HG03095 (cell line): ENCODE measurements around the gene PLCL2.

Experiments
- ATAC-seq: cut with Tn5 transposase; IDR thresholded peaks from one replicate; pipeline ENCODE4 v1.9.1; 2021; ENCODE audit warnings: moderate library complexity; ENCODE audit not compliant: unreplicated experiment

PLCL2 gene

DNA sequence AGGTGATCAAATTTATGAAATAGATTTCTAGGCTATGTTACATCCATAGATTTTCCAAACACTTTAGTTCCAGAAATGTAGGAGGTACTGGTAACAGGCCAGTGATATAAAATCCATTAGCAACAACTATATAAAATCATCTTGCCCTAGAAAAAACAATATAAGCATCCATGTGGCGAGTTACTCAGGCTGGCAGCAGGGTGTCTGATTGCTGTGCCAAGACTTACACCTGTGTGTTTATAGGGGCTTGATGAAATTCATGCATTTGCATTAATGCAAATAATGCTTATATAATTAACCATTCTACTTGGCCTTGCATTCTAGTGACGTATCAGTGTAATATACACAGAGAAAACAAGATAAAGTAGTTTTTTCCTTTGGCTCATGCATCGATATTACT, 153.4 kb downstream of the PLCL2 start:
- ATAC-seq, result no peak

DNA sequence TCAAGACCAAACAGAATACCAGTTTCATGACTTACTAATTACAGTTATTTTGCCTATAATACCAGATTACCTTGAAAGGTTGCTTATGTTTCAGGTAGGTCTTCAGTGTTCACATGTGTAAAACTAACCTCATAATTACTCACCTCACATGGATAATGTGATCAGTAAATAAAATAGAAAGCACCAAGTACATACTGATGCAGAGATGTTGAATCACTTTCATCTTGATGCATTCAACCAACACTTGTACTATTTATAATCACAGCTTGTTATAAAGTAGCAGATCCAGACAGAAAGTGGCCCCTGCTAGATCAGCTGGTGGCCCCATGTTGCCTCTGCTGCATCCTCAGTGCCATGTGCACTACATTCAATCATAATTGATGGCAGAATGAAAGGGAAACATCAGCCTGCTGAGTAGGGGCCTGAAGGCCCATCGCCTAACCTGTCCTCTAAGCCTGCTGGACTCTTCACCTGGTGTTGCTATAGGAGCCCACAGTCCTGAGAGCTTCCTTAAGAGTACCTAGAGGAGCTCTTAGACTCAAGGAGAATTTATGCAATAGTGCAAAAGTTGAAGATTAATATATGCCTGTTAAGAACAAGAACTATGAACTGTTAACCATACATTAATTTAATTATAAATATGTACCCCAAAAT, 154.3 kb downstream of the PLCL2 start:
- no peak for ATAC-seq

DNA sequence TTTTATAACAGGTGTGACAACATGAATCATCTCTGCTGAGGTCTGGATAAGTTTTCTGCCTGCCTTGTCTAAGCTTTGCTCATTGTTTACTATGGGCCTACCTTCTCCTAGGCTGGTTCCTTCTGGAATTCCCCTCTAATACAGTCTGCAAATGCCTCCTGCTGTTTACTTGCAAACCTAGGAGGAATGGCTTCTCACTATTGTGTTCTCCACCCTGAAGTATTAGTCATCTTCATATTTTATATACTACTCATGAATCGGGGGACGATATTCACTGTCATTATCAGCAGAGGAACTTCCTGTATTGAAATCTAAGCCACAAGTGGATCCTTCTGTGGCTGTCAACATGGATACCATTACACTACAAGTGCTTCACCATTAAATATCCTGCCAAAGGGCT, 154.8 kb downstream of the PLCL2 start:
- no peak for ATAC-seq

- no peak for ATAC-seq
These were observed 155.7 kb downstream of the PLCL2 start for GRCh38 chr3:17040322-17040989.

DNA sequence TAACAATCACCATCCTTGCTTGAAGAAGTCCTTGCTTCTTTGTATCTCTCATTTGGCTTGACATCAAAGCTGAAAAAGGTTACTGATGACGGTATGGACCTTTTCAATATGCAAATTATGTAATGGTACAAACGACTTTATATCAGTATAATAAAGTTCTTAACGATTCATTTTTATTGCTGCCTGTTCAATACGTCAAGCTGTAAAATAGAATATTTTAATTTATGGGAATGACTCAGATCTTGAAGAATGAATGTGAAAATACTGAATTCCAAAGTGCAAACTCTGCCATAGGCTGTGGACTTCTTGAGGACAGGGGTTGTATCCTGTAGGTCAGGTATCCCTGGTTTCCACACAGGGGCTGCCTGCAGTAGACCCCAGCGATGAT, 156.2 kb downstream of the PLCL2 start:
- no peak for ATAC-seq

GRCh38 chr3:17044855-17045254, 160.1 kb downstream of the PLCL2 start:
- peak; percentile 82 for ATAC-seq

- no peak for ATAC-seq
These were observed 160.9 kb downstream of the PLCL2 start for GRCh38 chr3:17045705-17046104.

- no peak for ATAC-seq
These were observed 161.9 kb downstream of the PLCL2 start for GRCh38 chr3:17046623-17047022.

GRCh38 chr3:17047162-17047561, 162.4 kb downstream of the PLCL2 start:
- ATAC-seq, result no peak

GRCh38 chr3:17047894-17048293, 163.1 kb downstream of the PLCL2 start:
- ATAC-seq, result no peak

DNA sequence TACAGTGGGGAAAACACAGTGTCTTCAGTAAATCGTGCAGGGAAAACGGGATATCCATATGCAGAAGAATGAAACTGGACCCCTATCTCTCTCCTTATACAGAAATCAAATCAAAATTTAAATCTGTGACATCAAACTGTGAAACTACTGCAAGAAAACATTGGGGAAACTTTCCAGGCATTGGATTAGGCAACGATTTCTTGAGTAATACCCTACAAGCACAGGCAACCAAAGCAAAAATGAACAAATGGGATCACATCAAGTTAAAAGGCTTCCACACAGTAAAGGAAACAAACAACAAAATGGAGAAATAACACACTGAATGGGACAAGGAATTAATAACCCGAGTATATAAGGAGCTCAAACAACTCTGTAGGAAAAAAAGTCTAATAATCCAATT, 165.3 kb downstream of the PLCL2 start:
- ATAC-seq, result no peak

GRCh38 chr3:17050506-17050905, 165.8 kb downstream of the PLCL2 start:
- no peak for ATAC-seq

DNA sequence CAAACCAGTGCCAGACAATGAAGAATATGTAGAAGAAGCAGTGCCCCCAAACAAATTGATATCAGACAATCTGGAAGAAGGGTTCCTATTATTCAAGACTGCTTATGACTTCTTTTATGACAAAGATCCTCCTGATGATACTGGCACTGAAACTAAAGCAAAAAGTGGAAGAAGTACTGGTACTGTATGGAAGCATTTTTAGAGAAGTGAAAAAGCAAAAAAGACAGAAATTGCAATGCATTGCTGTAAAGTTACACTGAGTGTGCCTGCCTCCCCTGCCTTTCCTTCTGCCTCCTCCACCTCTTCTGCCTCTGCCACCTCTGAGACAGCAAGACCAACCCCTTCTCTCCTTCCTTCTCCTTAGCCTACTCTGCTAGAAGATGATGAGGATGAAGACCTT, 167.6 kb downstream of the PLCL2 start:
- ATAC-seq, result peak; percentile 53

DNA sequence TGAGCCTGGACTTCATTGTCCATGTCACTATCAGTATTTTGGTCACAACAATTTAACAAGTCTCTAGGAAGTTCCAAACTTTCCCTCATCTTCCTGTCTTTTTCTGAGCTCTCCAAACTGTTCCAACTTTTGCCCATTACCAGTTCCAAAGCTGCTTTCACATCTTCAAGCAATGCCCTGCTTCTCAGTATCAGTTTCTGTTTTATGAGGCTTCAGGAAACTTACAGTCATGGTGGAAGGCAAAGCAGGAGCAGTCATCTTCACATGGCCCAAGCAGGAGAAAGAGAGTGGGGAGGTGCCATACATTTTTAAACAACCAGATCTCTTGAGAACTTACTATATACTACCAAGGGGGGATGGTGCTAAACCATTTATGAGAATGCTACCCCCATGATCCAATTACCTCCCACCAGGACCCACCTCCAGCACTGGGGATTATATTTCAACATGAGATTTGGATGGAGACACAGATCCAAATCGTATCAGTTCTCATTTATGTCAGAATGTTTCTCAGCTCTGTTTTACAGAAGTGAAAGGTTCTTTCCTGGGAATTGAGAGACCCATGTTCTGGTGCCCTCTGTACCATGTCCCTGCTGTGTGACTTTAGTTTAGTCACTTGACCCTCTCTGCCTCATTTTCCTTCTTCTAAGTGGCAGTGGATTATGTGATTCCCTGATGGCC, 169.7 kb downstream of the PLCL2 start:
- no peak for ATAC-seq

DNA sequence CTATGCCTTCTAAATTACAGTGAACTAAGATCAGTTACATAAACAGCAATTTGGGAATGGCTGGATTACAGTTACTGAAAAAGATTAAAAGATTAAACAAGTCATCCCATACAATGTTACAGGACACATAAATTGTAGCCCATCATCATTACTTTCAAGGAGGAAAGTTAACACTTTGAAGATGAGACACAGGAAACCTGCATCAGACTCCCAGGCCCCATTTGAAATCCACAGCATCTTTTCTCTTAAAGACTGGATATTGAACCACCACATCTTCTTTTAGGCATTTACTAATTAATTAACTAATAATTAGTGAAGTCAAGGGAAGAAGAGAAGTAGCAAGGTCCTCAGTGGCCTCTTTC, 170.2 kb downstream of the PLCL2 start:
- no peak for ATAC-seq

DNA sequence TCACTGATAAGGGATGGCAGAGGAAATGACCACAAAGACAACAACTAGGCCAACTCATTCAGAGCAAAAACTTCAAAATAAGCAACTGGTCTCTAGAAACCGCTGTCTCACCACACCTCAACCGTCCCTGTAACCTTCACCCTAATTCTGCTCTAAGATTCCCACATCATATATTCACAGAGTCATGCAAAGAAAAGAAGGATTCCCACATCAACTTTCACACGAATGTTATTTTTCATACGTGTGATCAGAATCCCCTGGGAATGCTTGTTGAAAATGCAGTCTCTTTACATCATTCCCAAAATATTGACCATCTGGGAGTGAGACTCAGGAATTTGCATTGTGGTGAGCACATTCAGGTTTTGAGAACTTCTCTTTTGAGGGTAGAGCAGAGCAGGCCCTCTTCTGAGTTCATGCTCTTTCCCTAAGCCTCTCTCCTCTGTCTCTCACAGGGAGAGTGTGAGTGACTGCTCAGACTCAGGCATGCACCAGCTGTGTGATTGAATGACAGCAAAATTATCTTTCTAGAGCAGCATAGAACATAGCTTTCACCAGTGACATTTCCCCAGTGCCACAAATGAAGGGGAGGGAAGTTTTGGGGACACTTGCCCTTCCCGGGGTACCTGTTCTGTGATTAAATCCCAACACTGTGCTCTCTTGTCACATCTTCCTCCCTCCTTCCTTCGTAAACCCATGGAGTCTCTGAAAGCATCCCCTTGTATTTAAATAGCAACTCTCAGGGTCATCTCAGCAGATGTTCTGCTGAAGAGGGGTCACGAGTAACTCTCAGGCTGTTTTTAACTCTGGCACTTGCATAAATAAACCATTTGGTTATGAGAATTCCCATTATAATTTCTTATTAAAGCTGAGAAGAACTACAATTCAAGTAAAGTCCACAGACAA, 170.9 kb downstream of the PLCL2 start:
- ATAC-seq, result peak; percentile 68

DNA sequence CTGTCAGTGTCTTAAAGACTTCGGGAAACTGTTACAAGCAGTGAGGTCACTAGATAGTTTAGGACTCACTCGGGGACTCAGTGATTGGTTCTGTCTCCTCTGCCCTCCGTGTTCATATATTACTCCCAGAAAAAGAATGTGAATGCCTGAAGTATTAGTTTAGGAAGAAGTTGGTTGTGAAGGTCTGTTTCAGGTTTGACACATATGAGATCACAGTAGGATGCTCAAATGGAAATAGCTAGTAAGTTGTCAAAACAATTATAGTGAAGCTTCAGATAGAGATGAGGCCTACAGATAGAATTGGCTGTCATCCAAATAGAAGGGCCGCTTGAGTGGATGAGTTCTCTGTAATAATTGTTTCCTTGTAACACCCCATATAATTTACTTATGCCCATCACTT, 172.6 kb downstream of the PLCL2 start:
- ATAC-seq, result no peak

DNA sequence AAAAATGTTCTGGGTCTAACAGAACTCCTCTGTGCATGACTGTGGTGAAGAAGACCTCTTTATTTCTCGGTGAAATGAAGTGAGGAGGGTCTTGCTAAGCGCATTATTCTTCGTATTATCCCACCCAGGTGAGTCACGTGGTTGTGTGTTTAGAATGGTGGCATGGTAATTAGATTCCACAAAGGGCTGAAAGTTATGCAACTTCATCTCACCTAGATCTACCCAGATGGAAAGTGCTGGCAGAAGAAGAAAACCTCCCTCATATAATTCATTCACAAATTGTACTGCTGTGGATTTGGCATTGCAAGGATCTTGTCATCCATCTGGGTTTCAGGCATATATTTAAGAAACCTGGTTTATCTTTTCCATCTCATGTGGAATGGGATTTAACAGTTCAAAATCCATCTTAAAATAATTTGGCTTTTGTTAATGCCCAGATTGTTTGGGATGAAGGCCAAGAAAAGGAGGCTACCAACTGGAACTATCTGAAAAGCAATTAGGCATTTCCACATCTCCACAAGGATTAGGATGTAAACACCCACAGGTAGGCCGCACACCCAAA, 175.3 kb downstream of the PLCL2 start:
- ATAC-seq, result no peak

DNA sequence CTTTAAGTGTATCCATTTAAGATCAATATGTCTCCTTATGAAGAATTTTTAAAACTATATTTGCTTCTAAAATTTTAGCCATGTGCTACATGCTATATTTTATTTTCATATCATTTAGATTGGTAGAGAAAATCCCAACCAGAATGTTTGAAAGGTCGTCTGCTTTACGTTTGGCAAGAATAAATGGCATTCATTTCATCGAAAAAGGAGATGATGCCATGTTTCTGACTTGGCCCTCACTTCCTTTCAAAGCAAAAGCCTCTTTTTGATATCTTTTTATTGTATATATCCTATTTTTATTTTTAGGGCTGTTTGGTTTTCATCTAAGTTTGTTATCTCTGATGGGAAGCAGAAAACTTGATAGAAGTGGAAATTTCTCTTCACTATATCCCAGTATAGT, 176.2 kb downstream of the PLCL2 start:
- ATAC-seq, result no peak

DNA sequence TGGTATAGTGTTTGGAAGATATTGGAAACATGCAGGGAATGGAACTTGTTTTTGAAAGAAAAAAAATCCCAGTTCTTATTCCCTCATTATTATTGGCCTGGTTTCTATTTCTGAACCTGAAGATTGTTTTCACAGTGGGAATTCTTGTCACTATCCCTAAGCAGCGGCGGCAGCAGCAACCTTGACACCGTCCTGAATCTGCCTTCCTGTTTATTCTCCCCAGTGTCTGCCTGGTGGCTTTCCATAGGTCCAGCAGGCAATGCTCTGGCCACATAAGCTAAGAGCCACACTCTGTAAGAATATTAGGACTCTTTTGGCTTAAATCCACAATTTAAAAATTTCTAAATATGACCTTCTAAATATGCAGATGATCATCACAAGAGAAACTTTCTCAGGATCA, 178.0 kb downstream of the PLCL2 start:
- no peak for ATAC-seq

DNA sequence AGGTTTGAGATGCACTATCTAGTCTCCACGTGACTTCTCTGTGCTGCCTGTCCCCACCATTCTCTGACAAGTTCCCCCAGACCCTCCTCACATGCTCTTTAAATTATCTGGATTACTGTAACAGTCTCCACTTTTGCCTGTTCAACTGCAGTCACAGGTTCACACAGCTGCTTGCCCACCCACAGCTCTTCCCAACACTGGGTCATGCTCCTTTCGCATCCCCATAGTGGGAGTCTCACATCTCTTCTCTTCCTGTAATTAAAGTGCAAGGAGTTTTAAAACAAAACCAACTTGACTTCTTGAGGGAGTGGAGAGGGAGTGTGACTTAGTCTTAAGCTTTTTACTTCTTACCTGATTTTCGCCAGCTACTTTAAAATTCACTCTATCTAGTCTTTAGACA, 178.8 kb downstream of the PLCL2 start:
- ATAC-seq, result no peak
